HUES64 (cell line): ENCODE data around the gene GNPTAB.
"Not testable (repeated sequence)": the region's sequence is repeated elsewhere in the genome, so short reads cannot be mapped to it uniquely, and the experiment has no call there.

Experiments used
- H3K27ac ChIP-seq: 2 replicates; pipeline ENCODE4 v1.7.0; 2013; ENCODE audit warnings: low read depth, low read length, inconsistent platforms
- H3K27me3 ChIP-seq: 2 replicates; pipeline ENCODE4 v1.6.1; 2013; ENCODE audit warnings: mild to moderate bottlenecking, low read length; ENCODE audit not compliant: insufficient read depth
- H3K36me3 ChIP-seq: 2 replicates; pipeline ENCODE4 v1.6.1; 2013; ENCODE audit warnings: mild to moderate bottlenecking, low read length; ENCODE audit not compliant: insufficient read depth
- H3K4me1 ChIP-seq: 2 replicates; pipeline ENCODE4 v1.6.1; 2013; ENCODE audit warnings: mild to moderate bottlenecking, low read length, moderate library complexity; ENCODE audit not compliant: insufficient read depth
- H3K4me3 ChIP-seq: 2 replicates; pipeline ENCODE4 v1.5.1; 2013; ENCODE audit warnings: mild to moderate bottlenecking, low read length, moderate library complexity
- H3K9ac ChIP-seq: 2 replicates; pipeline ENCODE4 v1.6.1; 2013; ENCODE audit warnings: mild to moderate bottlenecking, low read depth, low read length
- H3K9me3 ChIP-seq: 2 replicates; pipeline ENCODE4 v1.6.1; 2013; ENCODE audit warnings: low read depth, low read length; ENCODE audit not compliant: insufficient read depth
- WGBS: fragments of 150-250, 120-280 bp; methylation state at CpG from one replicate; pipeline ENCODE4 v1.1.7; 2013; ENCODE audit warnings: missing lambda C conversion rate; 5-methylcytosine and 5-hydroxymethylcytosine counted together

Gene GNPTAB

GRCh38 chr12:101823891-101824290 is 6.9 kb downstream of the GNPTAB start:
- peaks cover 53% of the 10 kb centered on the region for H3K4me1 ChIP-seq
- H3K27ac ChIP-seq: peak overlapping the region; percentile 53; the same call in 1 of the 2 replicates
- H3K9ac ChIP-seq: no peak overlapping the region
- H3K36me3 ChIP-seq: no peaks in the 10 kb centered on the region
- H3K27me3 ChIP-seq: no peaks in the 10 kb centered on the region
- no peaks in the 10 kb centered on the region for H3K9me3 ChIP-seq
- H3K4me3 ChIP-seq: no peak overlapping the region
- 29% methylated on average over 3 of the region's 3 CpGs for WGBS

GRCh38 chr12:101823039-101823438 is 7.7 kb downstream of the GNPTAB start:
- no peaks in the 10 kb centered on the region for H3K27me3 ChIP-seq
- no peaks in the 10 kb centered on the region for H3K36me3 ChIP-seq
- WGBS: 93% methylated on average over 4 of the region's 4 CpGs
- H3K27ac ChIP-seq: peak overlapping the region; percentile 90; the same call in 1 of the 2 replicates
- H3K9ac ChIP-seq: 0 out of 2 replicates have a peak overlapping the region, but pooled peaks have one; percentile 37
- peaks cover 49% of the 10 kb centered on the region for H3K4me1 ChIP-seq
- H3K4me3 ChIP-seq: no peak overlapping the region
- H3K9me3 ChIP-seq: no peaks in the 10 kb centered on the region

- Histone ChIP-seq H3K9ac (no peak overlapping the region), H3K27ac (no peak overlapping the region), H3K4me1 (peaks cover 25% of the 10 kb centered on the region), H3K27me3 (no peaks in the 10 kb centered on the region), H3K9me3 (no peaks in the 10 kb centered on the region), H3K36me3 (no peaks in the 10 kb centered on the region), H3K4me3 (no peak overlapping the region)
- 100% methylated on average over 1 of the region's 2 CpGs for WGBS
Measured at GRCh38 chr12:101819467-101819866, 11.3 kb downstream of the GNPTAB start.

GRCh38 chr12:101818689-101819088 is 12.1 kb downstream of the GNPTAB start:
- not testable (repeated sequence) for H3K9ac ChIP-seq, H3K36me3 ChIP-seq, H3K4me3 ChIP-seq, H3K27me3 ChIP-seq, H3K9me3 ChIP-seq, H3K27ac ChIP-seq
- WGBS: 97% methylated on average over 4 of the region's 4 CpGs
- H3K4me1 ChIP-seq: peaks cover 20% of the 10 kb centered on the region

- Histone ChIP-seq H3K27ac (no peak overlapping the region), H3K36me3 (no peaks in the 10 kb centered on the region), H3K27me3 (no peaks in the 10 kb centered on the region), H3K4me3 (no peak overlapping the region), H3K9ac (no peak overlapping the region), H3K4me1 (no peaks in the 10 kb centered on the region), H3K9me3 (no peaks in the 10 kb centered on the region)
- no CpG with 5 or more reads among the region's 2 CpGs for WGBS
Measured at GRCh38 chr12:101813117-101813516, 17.6 kb downstream of the GNPTAB start.

GRCh38 chr12:101812716-101813115 is 18.0 kb downstream of the GNPTAB start:
- H3K9me3 ChIP-seq, H3K4me3 ChIP-seq, H3K9ac ChIP-seq, H3K36me3 ChIP-seq, H3K4me1 ChIP-seq, H3K27me3 ChIP-seq, H3K27ac ChIP-seq: not testable (repeated sequence)
- WGBS: 100% methylated on average over 1 of the region's 1 CpG

- H3K9me3 ChIP-seq, H3K27ac ChIP-seq, H3K9ac ChIP-seq, H3K36me3 ChIP-seq, H3K27me3 ChIP-seq, H3K4me3 ChIP-seq: not testable (repeated sequence)
- WGBS: 89% methylated on average over 5 of the region's 6 CpGs
- peaks cover 10% of the 10 kb centered on the region; the same call in 1 of the 2 replicates for H3K4me1 ChIP-seq
Measured at GRCh38 chr12:101811342-101811741, 19.4 kb downstream of the GNPTAB start.

- Histone ChIP-seq H3K9me3 (no peaks in the 10 kb centered on the region), H3K4me1 (peaks cover 10% of the 10 kb centered on the region; the same call in 1 of the 2 replicates), H3K36me3 (no peaks in the 10 kb centered on the region), H3K27me3 (no peaks in the 10 kb centered on the region), H3K9ac (no peak overlapping the region), H3K4me3 (no peak overlapping the region), H3K27ac (no peak overlapping the region)
- WGBS: 100% methylated on average over 2 of the region's 2 CpGs
Measured at GRCh38 chr12:101809208-101809607, 21.6 kb downstream of the GNPTAB start.

- H3K4me3 ChIP-seq: no peak overlapping the region
- peaks cover 10% of the 10 kb centered on the region; the same call in 1 of the 2 replicates for H3K4me1 ChIP-seq
- no peaks in the 10 kb centered on the region for H3K27me3 ChIP-seq
- WGBS: 100% methylated on average over 1 of the region's 1 CpG
- no peak overlapping the region for H3K9ac ChIP-seq
- H3K36me3 ChIP-seq: no peaks in the 10 kb centered on the region
- H3K27ac ChIP-seq: no peak overlapping the region
- H3K9me3 ChIP-seq: no peaks in the 10 kb centered on the region
Measured at GRCh38 chr12:101806265-101806664, 24.5 kb downstream of the GNPTAB start.

- Histone ChIP-seq H3K9me3 (no peaks in the 10 kb centered on the region), H3K4me3 (no peak overlapping the region), H3K27ac (no peak overlapping the region), H3K4me1 (peaks cover 10% of the 10 kb centered on the region; the same call in 1 of the 2 replicates), H3K36me3 (no peaks in the 10 kb centered on the region), H3K9ac (no peak overlapping the region), H3K27me3 (no peaks in the 10 kb centered on the region)
- 98% methylated on average over 2 of the region's 3 CpGs for WGBS
Measured at GRCh38 chr12:101804409-101804808, 26.4 kb downstream of the GNPTAB start.

GRCh38 chr12:101803978-101804377 is 26.8 kb downstream of the GNPTAB start:
- H3K4me3 ChIP-seq: no peak overlapping the region
- peaks cover 10% of the 10 kb centered on the region; the same call in 1 of the 2 replicates for H3K4me1 ChIP-seq
- no peaks in the 10 kb centered on the region for H3K9me3 ChIP-seq
- no peaks in the 10 kb centered on the region for H3K27me3 ChIP-seq
- 94% methylated on average over 4 of the region's 5 CpGs for WGBS
- no peak overlapping the region for H3K9ac ChIP-seq
- no peaks in the 10 kb centered on the region for H3K36me3 ChIP-seq
- no peak overlapping the region for H3K27ac ChIP-seq

GRCh38 chr12:101802486-101802885 is 28.3 kb downstream of the GNPTAB start:
- H3K36me3 ChIP-seq: no peaks in the 10 kb centered on the region
- 78% methylated on average over 2 of the region's 2 CpGs for WGBS
- no peaks in the 10 kb centered on the region for H3K9me3 ChIP-seq
- H3K27ac ChIP-seq: no peak overlapping the region
- H3K9ac ChIP-seq: no peak overlapping the region
- no peaks in the 10 kb centered on the region for H3K27me3 ChIP-seq
- peaks cover 5% of the 10 kb centered on the region; the same call in 1 of the 2 replicates for H3K4me1 ChIP-seq
- H3K4me3 ChIP-seq: no peak overlapping the region
